Motor neuron (in vitro differentiated cells): ENCODE measurements around the gene UBE2E3. TPM values are rescaled to one million over a fixed set of nuclear protein-coding genes. Genes with fewer than 3 reads are reported as not detected.
"Not testable (repeated sequence)": the region's sequence is repeated elsewhere in the genome, so short reads cannot be mapped to it uniquely, and the experiment has no call there.

Experiments used
- ATAC-seq, 8 experiments: fragments of 200-7000 bp; cut with Tn5 transposase; replicated peaks in 6 of 8; 2 replicates each; pipeline ENCODE4 v1.8.0; 2021; ENCODE audit warnings: mild to moderate bottlenecking in 8 of 8, moderate library complexity in 8 of 8
- H3K27ac ChIP-seq, 2 donors: fragments of 250-450 bp; sonication (Bioruptor Pico); 2 replicates each; pipeline ENCODE4 v1.9.0; 2021; ENCODE audit warnings: antibody characterized with exemption in 2 of 2, mild to moderate bottlenecking in 2 of 2, moderate library complexity in 1 of 2
- H3K4me1 ChIP-seq, 2 donors: fragments of 250-450 bp; sonication (Bioruptor Pico); replicated peaks in 1 of 2; 2 replicates each; pipeline ENCODE4 v1.6.1; 2021; ENCODE audit warnings: antibody characterized with exemption in 2 of 2, mild to moderate bottlenecking in 2 of 2, moderate library complexity in 1 of 2
- H3K4me3 ChIP-seq, 5 donors: fragments of 250-450 bp; sonication (Bioruptor Pico); 2 replicates each; pipeline ENCODE4 v1.9.0; 2021; ENCODE audit warnings: antibody characterized with exemption in 5 of 5, mild to moderate bottlenecking in 5 of 5, moderate library complexity in 4 of 5
- WGBS, 10 experiments: fragments of 450-650 bp; shearing (Covaris generic); methylation state at CpG; one replicate each; pipeline ENCODE4 v1.0.0; 2022; 5-methylcytosine and 5-hydroxymethylcytosine counted together
- in situ Hi-C, 9 experiments: fragments of 400-800 bp; cut with MboI; loops; one replicate each; pipeline ENCODE4 v1.15.0; 2021; ENCODE audit warnings: low sequenced_read_pairs in 9 of 9, low pct_unique_long_range_greater_than_20kb in 2 of 9; ENCODE audit not compliant: unreplicated experiment in 9 of 9
- total RNA-seq, 8 experiments: library from RNA; unstranded; fragments of 300-600 nt; gene quantifications; 2 replicates each; pipeline versions ENCODE4 v1.2.3 to v1.2.4, GENCODE V29; 2022

Gene UBE2E3
- total RNA-seq, 8 experiments from 2014 or later: 56.3 to 186 (median 126) TPM

- in situ Hi-C loops: no loop called here
- H3K4me3 ChIP-seq: no peak overlapping the region
These were observed 40.9 kb downstream of the UBE2E3 start for GRCh38 chr2:181021199-181021789.

GRCh38 chr2:181022652-181023051 lies 42.2 kb downstream of the UBE2E3 start:
- WGBS, 10 experiments: 69 to 100% (median 91%) methylated on average over 1 to 3 of the region's 3 CpGs
- ATAC-seq: no peak
- Histone ChIP-seq H3K4me1 (peaks cover 3 to 10% of the 10 kb centered on the region in 2 donors), H3K27ac (no peak overlapping the region), H3K4me3 (no peak overlapping the region)
- in situ Hi-C loops: no loop called here

More at GRCh38 chr2:181021199-181021789, 40.9 kb downstream of the UBE2E3 start:
- Histone ChIP-seq H3K4me1 (peaks cover 3 to 8% of the 10 kb centered on the region in 2 donors), H3K27ac (no peak overlapping the region)
- ATAC-seq: no peak
- WGBS, 10 experiments: 70 to 100% (median 97%) methylated on average over 1 of the region's 1 CpG; no CpG with 5 or more reads in 4 of the 10 experiments

- no peak overlapping the region for H3K27ac ChIP-seq
- peaks cover 3 to 10% of the 10 kb centered on the region in 2 donors for H3K4me1 ChIP-seq
- ATAC-seq: no peak
- WGBS, 10 experiments: 20 to 93% (median 77%) methylated on average over 2 to 3 of the region's 3 CpGs; no CpG with 5 or more reads in 2 of the 10 experiments
- in situ Hi-C loops: no loop called here
- H3K4me3 ChIP-seq: no peak overlapping the region
These were observed 44.6 kb downstream of the UBE2E3 start for GRCh38 chr2:181025004-181025403.

GRCh38 chr2:181036445-181036844 lies 56.0 kb downstream of the UBE2E3 start:
- peaks cover 0 to 3% of the 10 kb centered on the region in 2 donors for H3K4me1 ChIP-seq
- no peak overlapping the region for H3K4me3 ChIP-seq
- H3K27ac ChIP-seq: no peak overlapping the region
- in situ Hi-C loops: no loop called here
- no peak for ATAC-seq
- WGBS, 10 experiments: 80% methylated on average over 1 of the region's 2 CpGs; no CpG with 5 or more reads in 9 of the 10 experiments

GRCh38 chr2:181036848-181037603 lies 56.6 kb downstream of the UBE2E3 start:
- Histone ChIP-seq H3K4me3 (no peak overlapping the region), H3K27ac (no peak overlapping the region), H3K4me1 (peaks cover 0 to 3% of the 10 kb centered on the region in 2 donors)
- peak in 2 of 8 experiments; percentile 25 to 76 for ATAC-seq
- in situ Hi-C loops: no loop called here
- WGBS, 10 experiments: 37 to 100% (median 88%) methylated on average over 1 to 4 of the region's 4 CpGs

GRCh38 chr2:181037922-181038321 lies 57.5 kb downstream of the UBE2E3 start:
- no peak for ATAC-seq
- no peak overlapping the region for H3K27ac ChIP-seq
- H3K4me1 ChIP-seq: peaks cover 0 to 3% of the 10 kb centered on the region in 2 donors
- no peak overlapping the region for H3K4me3 ChIP-seq
- in situ Hi-C loops: no loop called here
- 44 to 100% (median 100%) methylated on average over 1 of the region's 1 CpG; no CpG with 5 or more reads in 6 of the 10 experiments for WGBS, 10 experiments

- Histone ChIP-seq H3K4me3 (no peak overlapping the region), H3K4me1 (peaks cover 0 to 3% of the 10 kb centered on the region in 2 donors), H3K27ac (no peak overlapping the region)
- WGBS, 10 experiments: 4 to 100% (median 86%) methylated on average over 2 to 4 of the region's 4 CpGs
- ATAC-seq: no peak
- in situ Hi-C loops: no loop called here
These were observed 58.4 kb downstream of the UBE2E3 start for GRCh38 chr2:181038796-181039195.

GRCh38 chr2:181040839-181041238 lies 60.4 kb downstream of the UBE2E3 start:
- in situ Hi-C loops: not testable (repeated sequence)

GRCh38 chr2:181041661-181042060 lies 61.3 kb downstream of the UBE2E3 start:
- no peak overlapping the region for H3K4me3 ChIP-seq
- no peak for ATAC-seq
- H3K27ac ChIP-seq: no peak overlapping the region
- 75 to 100% (median 82%) methylated on average over 1 to 2 of the region's 2 CpGs; no CpG with 5 or more reads in 4 of the 10 experiments for WGBS, 10 experiments
- no peaks in the 10 kb centered on the region for H3K4me1 ChIP-seq
- in situ Hi-C loops: no loop called here

More at GRCh38 chr2:181040839-181041238, 60.4 kb downstream of the UBE2E3 start:
- WGBS, 10 experiments: 83 to 100% (median 90%) methylated on average over 3 to 8 of the region's 11 CpGs; no CpG with 5 or more reads in 6 of the 10 experiments
- not testable (repeated sequence) for H3K4me3 ChIP-seq, ATAC-seq, H3K4me1 ChIP-seq, H3K27ac ChIP-seq

GRCh38 chr2:181042706-181043105 lies 62.3 kb downstream of the UBE2E3 start:
- H3K27ac ChIP-seq: no peak overlapping the region

GRCh38 chr2:181046833-181047232 lies 66.4 kb downstream of the UBE2E3 start:
- H3K4me3 ChIP-seq: no peak overlapping the region
- H3K27ac ChIP-seq: no peak overlapping the region
- in situ Hi-C loops: no loop called here
- no peaks in the 10 kb centered on the region for H3K4me1 ChIP-seq
- ATAC-seq: no peak
- WGBS, 10 experiments: 63 to 100% (median 96%) methylated on average over 1 of the region's 1 CpG; no CpG with 5 or more reads in 2 of the 10 experiments

More at GRCh38 chr2:181042706-181043105, 62.3 kb downstream of the UBE2E3 start:
- no peak overlapping the region for H3K4me3 ChIP-seq
- in situ Hi-C loops: no loop called here
- 43 to 100% (median 92%) methylated on average over 1 of the region's 1 CpG; no CpG with 5 or more reads in 6 of the 10 experiments for WGBS, 10 experiments
- H3K4me1 ChIP-seq: no peaks in the 10 kb centered on the region
- no peak for ATAC-seq

- in situ Hi-C loops: no loop called here
- Histone ChIP-seq H3K4me1 (no peaks in the 10 kb centered on the region), H3K27ac (no peak overlapping the region), H3K4me3 (no peak overlapping the region)
- no peak for ATAC-seq
- WGBS, 10 experiments: 58 to 100% (median 82%) methylated on average over 1 to 4 of the region's 4 CpGs
These were observed 67.4 kb downstream of the UBE2E3 start for GRCh38 chr2:181047829-181048228.

GRCh38 chr2:181051861-181052522 lies 71.6 kb downstream of the UBE2E3 start:
- Histone ChIP-seq H3K27ac (no peak overlapping the region), H3K4me1 (no peaks in the 10 kb centered on the region), H3K4me3 (no peak overlapping the region)
- in situ Hi-C loops: loop anchor here in 2 of 9 experiments (25.0 kb wide), 3 partner anchors 815 to 940 kb away; no protein-coding TSS in a partner anchor
- WGBS, 10 experiments: 63 to 100% (median 79%) methylated on average over 1 to 3 of the region's 3 CpGs
- no peak for ATAC-seq
